C4-2B (cell line): ENCODE data around the gene HES5.

Experiments
- H3K27ac ChIP-seq: fragments of 450-650 bp; 2 replicates; pipeline ENCODE4 v1.5.1; 2017
- ZFX ChIP-seq: fragments of 450-650 bp; IDR thresholded peaks from 2 replicates; pipeline ENCODE4 v1.6.1; 2017
- TF ChIP-seq, protein P1 (sequence below): fragments of 450-650 bp; conservative IDR thresholded peaks from 2 replicates; pipeline ENCODE4 v1.5.1; 2017; ENCODE audit warnings: mild to moderate bottlenecking

HES5 gene

GRCh38 chr1:2534687-2535441 is 4.8 kb upstream of the HES5 start:
- H3K27ac ChIP-seq = no peak overlapping the region

DNA sequence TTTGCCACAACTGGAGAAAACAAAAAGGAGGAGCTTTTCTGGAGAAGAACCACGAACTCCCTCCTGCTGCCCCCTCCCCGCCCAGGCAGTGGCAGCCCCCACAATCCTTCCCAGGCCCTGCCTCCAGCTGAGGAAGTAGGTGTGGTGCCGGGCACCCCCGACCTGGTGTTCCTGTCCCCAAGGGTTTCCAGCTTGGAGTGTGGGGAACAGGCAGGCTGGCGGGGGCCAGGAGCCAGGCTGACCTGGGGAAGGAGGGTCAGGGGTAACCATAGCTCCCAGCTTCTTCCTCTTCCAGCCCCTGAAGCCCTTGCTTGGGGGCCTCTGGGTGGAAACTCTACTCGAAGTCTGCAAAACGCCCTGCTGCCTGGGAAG is 4.2 kb upstream of the HES5 start:
- H3K27ac ChIP-seq = no peak overlapping the region
- TF ChIP-seq ZFX = no peak
- TF ChIP-seq, protein P1, sequence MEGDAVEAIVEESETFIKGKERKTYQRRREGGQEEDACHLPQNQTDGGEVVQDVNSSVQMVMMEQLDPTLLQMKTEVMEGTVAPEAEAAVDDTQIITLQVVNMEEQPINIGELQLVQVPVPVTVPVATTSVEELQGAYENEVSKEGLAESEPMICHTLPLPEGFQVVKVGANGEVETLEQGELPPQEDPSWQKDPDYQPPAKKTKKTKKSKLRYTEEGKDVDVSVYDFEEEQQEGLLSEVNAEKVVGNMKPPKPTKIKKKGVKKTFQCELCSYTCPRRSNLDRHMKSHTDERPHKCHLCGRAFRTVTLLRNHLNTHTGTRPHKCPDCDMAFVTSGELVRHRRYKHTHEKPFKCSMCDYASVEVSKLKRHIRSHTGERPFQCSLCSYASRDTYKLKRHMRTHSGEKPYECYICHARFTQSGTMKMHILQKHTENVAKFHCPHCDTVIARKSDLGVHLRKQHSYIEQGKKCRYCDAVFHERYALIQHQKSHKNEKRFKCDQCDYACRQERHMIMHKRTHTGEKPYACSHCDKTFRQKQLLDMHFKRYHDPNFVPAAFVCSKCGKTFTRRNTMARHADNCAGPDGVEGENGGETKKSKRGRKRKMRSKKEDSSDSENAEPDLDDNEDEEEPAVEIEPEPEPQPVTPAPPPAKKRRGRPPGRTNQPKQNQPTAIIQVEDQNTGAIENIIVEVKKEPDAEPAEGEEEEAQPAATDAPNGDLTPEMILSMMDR = no peak

More at GRCh38 chr1:2534687-2535441, 4.8 kb upstream of the HES5 start:
- no peak for TF ChIP-seq ZFX
- TF ChIP-seq, protein P1 = no peak

GRCh38 chr1:2533365-2533764 is 3.3 kb upstream of the HES5 start:
- H3K27ac ChIP-seq = no peak overlapping the region
- TF ChIP-seq ZFX = no peak
- TF ChIP-seq, protein P1 = no peak

DNA sequence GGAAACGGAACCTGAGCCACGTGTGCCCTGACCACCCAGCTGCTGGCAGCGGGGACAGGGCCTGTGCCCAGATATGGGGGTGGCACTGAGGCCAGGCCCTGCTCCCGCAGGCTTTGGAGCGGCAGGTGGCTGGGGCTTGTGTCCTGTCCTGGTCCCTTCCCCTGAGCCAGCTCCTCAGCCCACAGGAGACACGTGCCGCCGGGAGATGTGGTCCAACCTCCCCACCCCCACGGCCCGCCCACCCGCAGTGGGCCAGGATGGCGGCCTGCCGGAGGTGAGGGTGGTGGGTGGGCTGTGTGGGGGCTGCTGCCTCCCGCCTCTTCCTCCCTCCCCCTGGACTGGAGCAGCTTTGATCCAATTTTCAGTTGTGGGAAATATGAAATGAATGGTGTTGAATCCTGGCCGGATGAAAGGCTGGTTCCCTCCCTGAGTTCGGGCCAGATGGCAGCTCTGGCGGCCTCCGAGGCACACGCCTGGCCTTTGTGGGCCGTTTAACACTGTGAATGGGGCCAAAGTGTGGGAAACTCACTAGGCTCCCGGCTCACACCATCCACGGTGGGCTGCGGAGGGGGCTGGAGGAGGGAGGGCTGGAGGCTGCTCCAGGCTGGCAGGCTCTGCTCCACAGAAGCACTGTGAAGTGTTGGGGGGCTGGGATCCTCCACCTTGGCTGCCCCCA is 2.6 kb upstream of the HES5 start:
- H3K27ac ChIP-seq = no peak overlapping the region
- TF ChIP-seq, protein P1 = no peak
- no peak for TF ChIP-seq ZFX

DNA sequence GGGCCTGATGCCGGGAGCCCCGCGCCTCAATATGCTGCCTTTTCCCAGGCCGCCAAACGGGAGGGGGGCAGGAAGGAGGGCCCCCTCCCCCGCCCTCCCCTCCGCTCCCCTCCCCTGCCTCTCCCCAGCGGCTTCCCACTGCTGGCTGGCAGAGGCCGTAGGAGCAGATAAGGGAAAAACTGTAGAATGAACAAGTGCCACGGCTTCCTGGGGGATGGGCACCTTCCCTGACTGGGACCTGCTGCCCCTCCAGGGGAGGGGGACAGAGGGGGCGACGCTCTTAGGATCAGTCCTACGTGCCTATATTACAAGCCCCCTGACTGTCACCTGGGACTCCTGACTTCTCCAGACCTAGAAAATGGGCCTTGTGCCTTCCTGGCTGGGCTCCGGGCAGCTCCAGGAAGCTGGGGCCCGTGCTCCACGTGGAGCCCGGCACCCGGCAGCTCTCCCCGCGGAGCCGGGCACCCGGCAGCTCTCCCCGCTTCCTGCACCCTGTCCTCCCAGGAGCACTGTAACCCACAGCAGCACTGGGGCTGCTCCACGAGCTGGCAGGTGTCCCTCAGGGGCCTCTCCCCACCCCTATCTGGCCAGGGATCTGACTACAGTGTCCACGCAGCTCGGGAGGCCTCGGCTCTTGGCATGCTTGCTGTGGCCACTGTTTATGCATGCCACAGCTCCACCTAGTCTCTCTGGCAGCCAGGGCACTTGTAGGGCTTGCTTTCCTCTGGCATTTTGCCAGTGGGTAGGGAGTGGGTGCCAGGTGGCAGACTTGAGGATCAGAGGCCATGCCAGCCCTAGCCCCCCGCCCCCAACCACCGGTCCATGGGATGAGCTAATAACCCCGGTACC is 674 bp upstream of the HES5 start:
- H3K27ac ChIP-seq = peak overlapping the region; percentile 72
- TF ChIP-seq, protein P1 = no peak
- peak; percentile 63; the same call in 1 of the 2 replicates for TF ChIP-seq ZFX

- H3K27ac ChIP-seq = peak overlapping the region; percentile 85
- TF ChIP-seq ZFX = no peak
- TF ChIP-seq, protein P1 = no peak
Measured at GRCh38 chr1:2528966-2529783, 888 bp downstream of the HES5 start.
